Lower leg skin (tissue), 4 donors: ENCODE results near the gene ETV2. TPM values are rescaled to one million over a fixed set of nuclear protein-coding genes. Genes with fewer than 3 reads are reported as not detected.
A peak's percentile ranks its signal among the peaks of the same experiment; 100 is the strongest.
"Not testable (repeated sequence)": the region's sequence is repeated elsewhere in the genome, so short reads cannot be mapped to it uniquely, and the experiment has no call there.

Experiments used
- DNase-seq, 2 donors: peaks; one replicate each; pipeline ENCODE4 v3.0.0-alpha.2; 2019; ENCODE audit warnings: low spot score in 2 of 2
- H3K4me3 ChIP-seq: fragments of 200-600 bp; sonication (generic); 2 replicates; pipeline ENCODE4 v1.5.1; 2017; ENCODE audit warnings: mild to moderate bottlenecking, low read depth; ENCODE audit not compliant: poor library complexity, severe bottlenecking
- CTCF ChIP-seq, 3 donors: fragments of 450-650 bp; IDR thresholded peaks; one replicate each; pipeline ENCODE4 v1.5.1; 2016; ENCODE audit warnings: antibody characterized with exemption in 3 of 3, mild to moderate bottlenecking in 3 of 3, moderate library complexity in 2 of 3
- POLR2A ChIP-seq, 2 donors: fragments of 450-650 bp; IDR thresholded peaks; one replicate each; pipeline ENCODE4 v1.6.1; 2016 to 2017; ENCODE audit warnings: antibody characterized with exemption in 2 of 2, mild to moderate bottlenecking in 1 of 2, moderate library complexity in 1 of 2
- WGBS, 2 donors: methylation state at CpG; one replicate each; pipeline ENCODE4 v1.1.5; 2018; 5-methylcytosine and 5-hydroxymethylcytosine counted together
- intact Hi-C: fragments of 100-400 bp; cut with DNase I; formaldehyde crosslinking; loops from one replicate; pipeline ENCODE4 v1.15.0; 2023; ENCODE audit warnings: low total_unique reads
- total RNA-seq, 4 donors: library from RNA; depleted of rRNA; stranded (reverse); fragments of >200 nt; gene quantifications; one replicate each; pipeline ENCODE4 v1.1.0, GENCODE V29; 2016

The ETV2 gene
- total RNA-seq, 4 donors from 2014 or later, result 1.2 to 1.8 (median 1.6) TPM; not detected in 1

- no peak for TF ChIP-seq CTCF (IDR thresholded peaks at IDR 0.05)
- TF ChIP-seq POLR2A (IDR thresholded peaks at IDR 0.05), result no peak
- 53 to 54% methylated on average over 4 of the region's 4 CpGs for WGBS, 2 donors
- DNase-seq, result no peak
- no peak overlapping the region for H3K4me3 ChIP-seq
- intact Hi-C loops, result loop anchor here (10.0 kb wide), 1 partner anchor 245 kb away; the partner anchor contains the start of gene LRFN3
These were observed 48.3 kb downstream of the ETV2 start for GRCh38 chr19:35689836-35690235.

DNA sequence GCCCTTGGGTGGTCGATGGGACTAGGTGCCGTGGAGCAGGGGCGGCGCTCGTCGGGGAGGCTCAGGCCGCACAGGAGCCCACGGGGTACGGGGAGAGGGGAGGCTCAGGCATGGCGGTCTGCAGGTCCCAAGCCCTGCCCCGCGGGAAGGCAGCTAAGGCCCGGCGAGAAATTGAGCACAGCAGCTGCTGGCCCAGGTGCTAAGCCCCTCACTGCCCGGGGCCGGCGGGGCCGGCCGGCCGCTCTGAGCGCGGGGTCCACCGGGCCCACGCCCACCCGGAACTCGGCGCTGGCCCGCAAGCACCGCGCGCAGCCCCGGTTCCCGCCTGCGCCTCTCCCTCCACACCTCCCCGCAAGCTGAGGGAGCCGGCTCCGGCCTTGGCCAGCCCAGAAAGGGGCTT, 49.6 kb downstream of the ETV2 start:
- 95 to 96% methylated on average over 19 to 33 of the region's 37 CpGs for WGBS, 2 donors
- DNase-seq, H3K4me3 ChIP-seq: not testable (repeated sequence)
- intact Hi-C loops, result loop anchor here (10.0 kb wide), 1 partner anchor 244 kb away; the partner anchor contains the start of gene LRFN3

DNA sequence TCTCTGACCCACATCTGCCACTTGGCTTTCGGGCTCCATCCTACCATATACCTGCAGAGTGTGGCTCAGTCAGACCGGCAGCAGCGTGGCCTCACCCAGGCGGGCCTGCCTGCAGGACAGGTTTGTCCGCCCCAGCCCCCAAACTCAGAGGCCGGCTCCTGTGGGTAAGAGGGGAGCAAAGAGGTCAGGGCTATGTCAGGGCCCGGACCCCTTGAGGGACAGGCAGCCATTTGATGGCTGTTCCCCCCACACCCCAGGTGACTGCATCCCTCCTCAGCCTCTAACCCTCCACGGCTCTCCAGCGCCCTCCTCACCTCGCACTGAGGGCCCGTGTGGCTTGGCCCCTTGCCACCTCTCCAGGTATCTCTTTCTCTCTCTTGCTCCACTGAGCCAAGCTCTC, 50.5 kb downstream of the ETV2 start:
- DNase-seq, result no peak
- 67 to 70% methylated on average over 10 to 11 of the region's 11 CpGs for WGBS, 2 donors
- intact Hi-C loops, result loop anchor here (10.0 kb wide), 1 partner anchor 243 kb away; the partner anchor contains the start of gene LRFN3
- H3K4me3 ChIP-seq, result no peak overlapping the region
- TF ChIP-seq CTCF (IDR thresholded peaks at IDR 0.05), result no peak
- no peak for TF ChIP-seq POLR2A (IDR thresholded peaks at IDR 0.05)

- no peak for DNase-seq
- intact Hi-C loops, result loop anchor here (10.0 kb wide), 1 partner anchor 241 kb away; the partner anchor contains the start of gene LRFN3
- TF ChIP-seq POLR2A (IDR thresholded peaks at IDR 0.05), result no peak
- TF ChIP-seq CTCF (IDR thresholded peaks at IDR 0.05), result no peak
- 15 to 17% methylated on average over 8 of the region's 8 CpGs for WGBS, 2 donors
- H3K4me3 ChIP-seq, result no peak overlapping the region
These were observed 51.9 kb downstream of the ETV2 start for GRCh38 chr19:35693422-35693821.

DNA sequence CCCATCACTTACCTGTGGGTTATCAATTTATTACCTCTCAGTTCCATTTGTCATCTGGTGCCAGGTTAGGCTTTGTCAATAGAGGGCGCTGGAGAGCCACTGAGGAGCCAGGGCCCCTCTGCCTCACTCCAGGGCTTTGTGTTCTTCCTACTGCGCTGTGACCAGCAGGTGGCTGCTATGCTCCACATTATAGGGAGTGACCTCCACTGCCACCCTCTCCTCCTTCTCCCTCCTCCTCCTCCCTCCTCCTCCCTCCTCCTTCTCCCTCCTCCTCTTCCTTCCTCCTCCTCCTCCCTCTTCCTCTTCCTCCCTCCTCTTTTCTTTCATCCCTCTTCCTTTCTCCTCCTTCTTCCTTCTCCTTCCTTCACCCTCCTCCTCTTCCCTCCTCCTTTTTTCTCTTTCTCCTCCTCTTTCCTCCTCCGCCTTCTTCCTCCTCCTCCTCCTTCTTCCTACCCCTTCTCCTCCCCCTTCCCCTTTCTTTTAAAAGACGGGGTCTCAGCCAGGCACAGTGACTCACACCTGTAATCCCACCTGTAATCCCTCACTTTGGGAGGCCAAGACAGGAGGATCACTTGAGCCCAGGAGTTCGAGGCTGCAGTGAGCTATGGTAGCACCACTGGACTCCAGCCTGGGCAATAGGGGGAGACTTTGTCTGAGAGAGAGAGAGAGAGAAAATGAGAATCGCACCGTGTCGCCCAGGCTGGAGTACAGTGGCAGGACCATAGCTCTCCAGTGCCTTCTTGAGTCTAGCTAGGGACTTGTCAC, 52.5 kb downstream of the ETV2 start:
- intact Hi-C loops, result loop anchor here (10.0 kb wide), 1 partner anchor 241 kb away; the partner anchor contains the start of gene LRFN3
- peak; percentile 72 to 96 for DNase-seq
- TF ChIP-seq CTCF (IDR thresholded peaks at IDR 0.05) (peak in 2 of 3 donors; percentile 5 to 98), POLR2A (IDR thresholded peaks at IDR 0.05) (no peak)
- no peak overlapping the region for H3K4me3 ChIP-seq
- WGBS, 2 donors, result 26 to 33% methylated on average over 8 of the region's 8 CpGs

Other genes with a start within 250 kb of the ETV2 start
- gene FFAR2, start 193.5 kb upstream of the ETV2 start, total RNA-seq, result 1 to 10 TPM in 1 of 4 donors, under 1 TPM in 2, not detected in 1; 0.49 to 1.1 (median 0.55) TPM
- over 10,000 TPM; 10,097 to 21,423 (median 15,501) TPM for gene KRTDAP, start 151.3 kb upstream of the ETV2 start, total RNA-seq
- gene DMKN, start 128.1 kb upstream of the ETV2 start, total RNA-seq, result 1,000 to 10,000 TPM; 5,221 to 8,616 (median 5,967) TPM
- gene SBSN, start 113.4 kb upstream of the ETV2 start, total RNA-seq, result 1,000 to 10,000 TPM; 1,839 to 3,070 (median 2,379) TPM
- gene GAPDHS, start 108.3 kb upstream of the ETV2 start, total RNA-seq, result 1 to 10 TPM; 6.0 to 7.3 (median 6.2) TPM
- 100 to 1,000 TPM; 102 to 158 (median 130) TPM for gene TMEM147, start 96.1 kb upstream of the ETV2 start, total RNA-seq
- not detected for gene ATP4A, start 78.1 kb upstream of the ETV2 start, total RNA-seq
- not detected for gene PMIS2, start 55.6 kb upstream of the ETV2 start, total RNA-seq
- 10 to 100 TPM in 3 of 4 donors, 1 to 10 TPM in 1; 8.9 to 15.7 (median 12.2) TPM for gene HAUS5, start 29.0 kb upstream of the ETV2 start, total RNA-seq
- gene RBM42, start 12.7 kb upstream of the ETV2 start, total RNA-seq, result 10 to 100 TPM; 64.1 to 82.4 (median 75.5) TPM
- gene COX6B1, start 6.6 kb downstream of the ETV2 start, total RNA-seq, result 100 to 1,000 TPM; 266 to 629 (median 309) TPM
- gene UPK1A, start 24.8 kb downstream of the ETV2 start, total RNA-seq, result 10 to 100 TPM in 2 of 4 donors, 1 to 10 TPM in 2; 5.1 to 45.2 (median 16.5) TPM
- not detected for gene ZBTB32, start 62.8 kb downstream of the ETV2 start, total RNA-seq
- 10 to 100 TPM; 33.1 to 74.7 (median 42.0) TPM for gene KMT2B, start 76.3 kb downstream of the ETV2 start, total RNA-seq
- gene IGFLR1, start 100.7 kb downstream of the ETV2 start, total RNA-seq, result 10 to 100 TPM in 1 of 4 donors, 1 to 10 TPM in 3; 1.4 to 11.3 (median 5.1) TPM
- 10 to 100 TPM; 12.6 to 20.0 (median 18.5) TPM for gene U2AF1L4, start 103.7 kb downstream of the ETV2 start, total RNA-seq
- 10 to 100 TPM; 13.7 to 47.4 (median 30.8) TPM for gene PSENEN, start 103.9 kb downstream of the ETV2 start, total RNA-seq
- 10 to 100 TPM in 2 of 4 donors, 1 to 10 TPM in 2; 4.7 to 15.0 (median 10.3) TPM for gene LIN37, start 106.8 kb downstream of the ETV2 start, total RNA-seq
- gene HSPB6, start 115.3 kb downstream of the ETV2 start, total RNA-seq, result 1 to 10 TPM; 2.5 to 9.4 (median 3.9) TPM
- 10 to 100 TPM in 3 of 4 donors, 1 to 10 TPM in 1; 9.2 to 20.4 (median 12.9) TPM for gene PROSER3, start 116.4 kb downstream of the ETV2 start, total RNA-seq
- 10 to 100 TPM in 2 of 4 donors, 1 to 10 TPM in 2; 3.6 to 25.7 (median 13.8) TPM for gene ARHGAP33, start 133.8 kb downstream of the ETV2 start, total RNA-seq
- not detected for gene PRODH2, start 171.1 kb downstream of the ETV2 start, total RNA-seq
- not detected for gene NPHS1, start 210.8 kb downstream of the ETV2 start, total RNA-seq
- under 1 TPM in 1 of 4 donors, not detected in 3; 0.32 TPM for gene KIRREL2, start 215.2 kb downstream of the ETV2 start, total RNA-seq
- gene APLP1, start 226.8 kb downstream of the ETV2 start, total RNA-seq, result 1 to 10 TPM; 1.6 to 5.6 (median 2.3) TPM